IPS-18a (cell line): ENCODE results near the gene CDC40.

Experiments
- H3K27ac ChIP-seq: one replicate; pipeline ENCODE4 v1.5.1; 2013; ENCODE audit warnings: low read length
- H3K27me3 ChIP-seq: one replicate; pipeline ENCODE4 v1.6.1; 2013; ENCODE audit warnings: mild to moderate bottlenecking, low read length; ENCODE audit not compliant: control insufficient read depth, insufficient read depth
- H3K36me3 ChIP-seq: one replicate; pipeline ENCODE4 v1.6.1; 2013; ENCODE audit warnings: low read depth, low read length; ENCODE audit not compliant: control insufficient read depth
- H3K4me1 ChIP-seq: one replicate; pipeline ENCODE4 v1.6.1; 2013; ENCODE audit warnings: low read depth, low read length; ENCODE audit not compliant: control insufficient read depth
- H3K4me3 ChIP-seq: one replicate; pipeline ENCODE4 v1.5.1; 2013; ENCODE audit warnings: low read length
- H3K9ac ChIP-seq: one replicate; pipeline ENCODE4 v1.6.1; 2013; ENCODE audit warnings: mild to moderate bottlenecking, low read length, moderate library complexity
- H3K9me3 ChIP-seq: one replicate; pipeline ENCODE4 v1.6.1; 2013; ENCODE audit warnings: low read depth, low read length; ENCODE audit not compliant: control insufficient read depth

Gene CDC40

DNA sequence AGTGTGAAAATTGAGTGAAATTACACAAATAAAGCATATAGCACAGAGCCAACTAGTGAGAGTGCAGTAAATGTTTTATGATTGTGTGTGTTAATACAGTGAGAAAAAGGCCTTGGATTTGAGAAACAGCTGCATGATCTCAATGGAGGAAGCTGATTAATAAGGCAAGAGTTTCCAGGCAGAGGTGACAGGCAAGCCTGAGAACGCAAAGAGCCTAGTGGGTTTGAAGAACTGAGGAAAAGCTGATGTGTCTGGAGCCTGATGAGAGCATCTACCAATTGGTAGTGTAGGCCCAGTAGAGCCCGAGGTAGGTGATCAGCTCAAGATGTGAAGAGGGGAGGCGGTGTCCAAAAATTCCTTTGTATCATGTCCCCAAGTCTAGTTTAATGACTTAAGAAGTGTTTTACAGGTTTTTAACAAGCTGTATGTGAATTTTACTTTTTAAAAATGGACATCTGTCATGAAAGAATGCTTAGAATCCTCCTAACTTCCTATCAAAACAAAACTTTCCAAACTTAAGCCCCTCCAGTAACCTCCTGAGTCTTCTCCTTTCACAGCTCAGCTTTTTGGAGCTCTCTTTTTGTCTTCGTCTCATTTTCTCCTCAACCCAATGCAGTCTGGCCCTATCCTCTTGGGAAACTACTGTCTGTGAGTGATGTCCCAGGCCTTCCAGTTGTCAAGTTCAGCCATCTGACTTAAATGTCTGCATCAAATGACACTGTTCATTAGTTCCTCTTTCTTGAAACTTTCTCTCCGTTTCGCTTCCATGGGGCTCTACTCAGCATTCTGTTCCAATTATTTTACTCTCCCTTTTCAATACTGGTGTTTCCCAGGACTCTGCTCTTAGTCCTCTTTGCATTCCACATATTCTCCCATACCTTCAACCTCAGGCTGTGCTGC, 1.2 kb downstream of the CDC40 start:
- Histone ChIP-seq H3K9me3 (no peaks in the 10 kb centered on the region), H3K36me3 (peaks cover 2% of the 10 kb centered on the region), H3K4me3 (peak overlapping the region; percentile 92), H3K9ac (peak overlapping the region; percentile 91), H3K27me3 (no peaks in the 10 kb centered on the region), H3K27ac (no peak overlapping the region), H3K4me1 (peaks cover 10% of the 10 kb centered on the region)

DNA sequence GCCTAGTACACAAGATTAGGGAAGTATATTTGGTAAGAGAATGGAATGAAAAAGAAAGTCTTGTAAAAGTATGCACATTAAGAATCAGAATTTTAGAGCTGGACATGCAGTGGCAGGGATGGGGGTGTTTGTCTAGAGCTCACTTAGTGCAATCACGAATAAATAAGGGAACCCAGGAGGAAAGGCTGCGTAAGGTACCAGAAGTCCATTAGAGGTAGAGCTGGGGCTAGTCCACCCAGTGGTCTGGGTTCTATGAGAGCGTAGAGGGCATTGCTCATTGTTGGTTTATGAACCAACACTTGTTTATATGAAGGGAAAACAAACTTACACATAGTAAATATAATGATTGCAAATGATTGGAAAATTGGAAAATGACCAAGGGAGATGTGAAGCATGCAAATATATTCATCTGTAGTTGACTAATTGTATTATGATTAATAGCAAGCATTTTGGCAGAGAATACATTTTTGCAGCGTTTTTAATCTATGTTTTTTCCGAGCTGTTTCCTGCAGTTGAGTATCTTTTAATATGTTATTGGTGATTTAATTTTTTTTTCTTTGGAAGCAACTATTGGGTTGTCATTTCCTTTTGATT, 3.2 kb downstream of the CDC40 start:
- H3K9me3 ChIP-seq: no peaks in the 10 kb centered on the region
- no peak overlapping the region for H3K9ac ChIP-seq
- peaks cover 2% of the 10 kb centered on the region for H3K36me3 ChIP-seq
- H3K4me1 ChIP-seq: peaks cover 6% of the 10 kb centered on the region
- H3K27ac ChIP-seq: no peak overlapping the region
- H3K4me3 ChIP-seq: no peak overlapping the region
- H3K27me3 ChIP-seq: no peaks in the 10 kb centered on the region

DNA sequence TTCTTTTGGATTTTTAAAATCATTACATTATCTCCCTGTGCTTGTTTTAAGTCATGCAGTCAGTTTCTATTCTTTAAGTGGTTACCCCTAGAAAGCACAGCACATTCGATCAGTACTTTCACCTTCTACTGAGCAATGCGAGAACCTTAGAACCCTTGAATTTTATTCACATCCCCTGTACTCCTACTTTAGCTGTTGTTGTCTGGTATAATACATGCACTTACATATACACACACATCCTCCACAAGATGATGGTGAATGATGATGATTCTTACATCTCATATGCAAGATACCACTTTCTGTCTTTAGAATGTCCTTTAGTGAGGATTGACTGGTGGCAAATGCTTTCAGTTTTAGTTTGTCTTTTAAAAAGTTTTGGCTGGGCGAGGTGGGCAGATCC, 5.7 kb downstream of the CDC40 start:
- no peak overlapping the region for H3K27ac ChIP-seq
- no peaks in the 10 kb centered on the region for H3K9me3 ChIP-seq
- no peak overlapping the region for H3K4me3 ChIP-seq
- no peaks in the 10 kb centered on the region for H3K27me3 ChIP-seq
- peaks cover 4% of the 10 kb centered on the region for H3K4me1 ChIP-seq
- peaks cover 2% of the 10 kb centered on the region for H3K36me3 ChIP-seq
- no peak overlapping the region for H3K9ac ChIP-seq

DNA sequence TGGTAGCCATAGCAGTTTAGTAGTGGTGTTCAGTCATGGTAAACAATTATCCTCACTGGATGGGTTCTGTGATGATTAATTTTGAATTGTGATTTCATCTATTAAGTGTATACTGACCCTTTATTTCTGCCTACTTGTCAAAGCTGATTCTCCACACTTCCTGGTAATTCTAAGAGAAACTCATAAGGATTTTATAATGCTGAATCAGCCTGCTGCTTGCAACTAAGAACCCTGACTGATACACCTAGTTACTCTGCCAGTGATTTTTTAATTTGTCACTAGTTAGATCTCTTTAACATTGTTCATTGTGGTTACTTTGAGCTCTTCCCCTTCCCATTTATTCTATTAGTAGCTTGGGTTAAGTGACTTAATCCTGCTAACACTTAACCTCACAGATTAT, 8.6 kb downstream of the CDC40 start:
- H3K27ac ChIP-seq: no peak overlapping the region
- H3K27me3 ChIP-seq: no peaks in the 10 kb centered on the region
- H3K4me1 ChIP-seq: no peaks in the 10 kb centered on the region

DNA sequence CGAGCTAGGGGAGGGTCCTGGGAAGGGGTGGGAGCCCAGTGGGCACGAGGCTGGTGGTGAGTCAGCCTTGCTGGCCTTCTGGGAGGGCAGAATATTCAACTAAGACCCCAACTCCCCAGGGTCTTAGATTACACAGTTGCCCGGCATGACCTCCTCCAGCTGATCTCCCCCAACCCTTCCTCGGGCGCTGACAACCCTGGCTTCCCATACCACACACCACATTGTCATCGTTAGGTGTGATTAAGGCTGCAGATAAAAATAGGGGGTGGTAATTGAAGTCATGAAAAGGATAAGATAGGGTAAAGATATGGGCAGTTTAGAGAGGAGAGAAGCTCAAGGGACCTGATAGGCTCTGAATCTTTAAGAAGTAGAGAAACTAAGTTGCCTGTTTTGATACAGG, 10.5 kb downstream of the CDC40 start:
- Histone ChIP-seq H3K4me3 (no peak overlapping the region), H3K27me3 (no peaks in the 10 kb centered on the region), H3K9ac (no peak overlapping the region), H3K27ac (no peak overlapping the region), H3K9me3 (no peaks in the 10 kb centered on the region), H3K4me1 (no peaks in the 10 kb centered on the region), H3K36me3 (peaks cover 10% of the 10 kb centered on the region)

More for the DNA sequence above, 8.6 kb downstream of the CDC40 start:
- no peaks in the 10 kb centered on the region for H3K9me3 ChIP-seq
- no peak overlapping the region for H3K4me3 ChIP-seq
- H3K36me3 ChIP-seq: peaks cover 4% of the 10 kb centered on the region
- H3K9ac ChIP-seq: no peak overlapping the region

DNA sequence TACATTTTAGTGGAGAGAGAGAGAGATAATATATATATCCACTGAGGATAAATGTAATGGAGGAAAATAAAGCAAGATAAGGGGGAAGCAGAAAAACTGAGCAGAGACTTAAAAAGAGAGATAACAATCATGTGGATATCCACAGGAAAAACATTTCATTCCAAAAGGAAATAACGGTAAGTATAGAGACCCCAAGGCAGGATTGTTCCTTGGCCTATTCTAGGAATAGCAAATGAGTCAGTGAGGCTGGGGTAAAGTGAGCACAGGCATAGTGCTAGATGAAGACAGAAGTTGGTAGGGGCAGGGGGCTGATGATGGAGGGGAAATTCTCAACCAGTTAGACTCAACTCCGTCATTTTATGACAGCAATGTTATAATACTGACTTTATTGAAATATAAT, 11.2 kb downstream of the CDC40 start:
- Histone ChIP-seq H3K27ac (no peak overlapping the region), H3K9me3 (no peaks in the 10 kb centered on the region)

DNA sequence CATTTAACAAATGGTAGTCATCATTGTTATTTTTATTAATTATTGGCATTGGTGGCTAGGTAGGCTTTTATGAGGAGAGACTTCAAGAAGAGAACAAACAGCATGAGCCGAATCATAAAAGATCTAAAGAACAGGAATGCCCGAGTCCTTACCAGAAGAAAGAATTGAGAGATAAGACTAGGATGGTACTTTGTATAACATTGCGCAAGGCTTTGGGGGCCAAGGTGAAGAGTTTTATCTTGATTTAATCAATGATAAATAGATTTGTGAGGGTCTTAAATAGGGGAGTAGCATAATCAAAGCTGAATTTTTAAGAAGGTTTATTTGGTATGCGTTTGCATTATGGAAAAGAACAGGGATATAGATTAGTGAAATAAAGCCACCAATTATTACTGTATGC, 15.4 kb downstream of the CDC40 start:
- Histone ChIP-seq H3K27ac (no peak overlapping the region), H3K27me3 (no peaks in the 10 kb centered on the region), H3K4me3 (no peak overlapping the region), H3K4me1 (no peaks in the 10 kb centered on the region), H3K9ac (no peak overlapping the region), H3K36me3 (peaks cover 10% of the 10 kb centered on the region), H3K9me3 (no peaks in the 10 kb centered on the region)

More for the DNA sequence above, 11.2 kb downstream of the CDC40 start:
- Histone ChIP-seq H3K9ac (no peak overlapping the region), H3K36me3 (peaks cover 10% of the 10 kb centered on the region), H3K27me3 (no peaks in the 10 kb centered on the region), H3K4me1 (no peaks in the 10 kb centered on the region), H3K4me3 (no peak overlapping the region)

DNA sequence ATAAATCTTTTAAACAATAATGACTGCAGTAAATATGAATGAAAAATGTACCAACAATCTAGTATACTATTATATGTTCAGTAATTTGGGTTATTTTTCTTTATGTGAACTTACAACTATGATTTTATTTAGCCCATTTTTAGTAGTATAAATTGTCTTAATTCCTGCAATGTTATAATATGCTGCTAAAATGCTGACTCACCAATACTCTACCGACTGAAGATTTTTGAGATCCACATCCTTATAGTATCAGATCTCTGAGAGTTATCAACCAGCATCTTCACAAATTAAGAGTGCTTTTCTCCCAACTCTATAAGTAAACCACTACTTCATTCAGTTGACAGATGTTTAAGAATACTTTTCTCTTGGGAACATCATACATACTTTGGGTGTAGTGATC, 16.6 kb downstream of the CDC40 start:
- Histone ChIP-seq H3K36me3 (peaks cover 10% of the 10 kb centered on the region), H3K9ac (no peak overlapping the region), H3K4me3 (no peak overlapping the region), H3K4me1 (no peaks in the 10 kb centered on the region), H3K27me3 (no peaks in the 10 kb centered on the region), H3K9me3 (no peaks in the 10 kb centered on the region), H3K27ac (no peak overlapping the region)

DNA sequence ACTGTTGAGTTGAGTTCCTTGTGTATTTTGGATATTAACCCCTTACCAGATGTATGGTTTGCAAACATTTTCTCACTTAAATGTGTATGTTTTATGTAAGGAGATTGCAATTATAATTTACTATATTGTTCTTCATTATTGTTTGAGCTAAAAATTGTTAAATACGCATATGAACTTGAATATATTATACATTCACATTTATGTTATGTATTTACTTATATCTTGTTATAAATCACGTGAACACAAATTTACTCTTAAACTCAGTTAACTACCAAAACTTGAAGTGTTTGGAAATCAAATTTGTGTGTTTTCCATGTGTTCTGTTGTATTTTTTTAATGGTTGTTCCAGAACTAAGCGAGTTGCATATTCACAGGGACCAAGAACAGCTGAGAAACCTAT, 18.3 kb downstream of the CDC40 start:
- H3K27me3 ChIP-seq: no peaks in the 10 kb centered on the region
- H3K27ac ChIP-seq: no peak overlapping the region
- no peak overlapping the region for H3K9ac ChIP-seq
- H3K4me3 ChIP-seq: no peak overlapping the region
- H3K36me3 ChIP-seq: peaks cover 8% of the 10 kb centered on the region
- no peaks in the 10 kb centered on the region for H3K9me3 ChIP-seq
- no peaks in the 10 kb centered on the region for H3K4me1 ChIP-seq

DNA sequence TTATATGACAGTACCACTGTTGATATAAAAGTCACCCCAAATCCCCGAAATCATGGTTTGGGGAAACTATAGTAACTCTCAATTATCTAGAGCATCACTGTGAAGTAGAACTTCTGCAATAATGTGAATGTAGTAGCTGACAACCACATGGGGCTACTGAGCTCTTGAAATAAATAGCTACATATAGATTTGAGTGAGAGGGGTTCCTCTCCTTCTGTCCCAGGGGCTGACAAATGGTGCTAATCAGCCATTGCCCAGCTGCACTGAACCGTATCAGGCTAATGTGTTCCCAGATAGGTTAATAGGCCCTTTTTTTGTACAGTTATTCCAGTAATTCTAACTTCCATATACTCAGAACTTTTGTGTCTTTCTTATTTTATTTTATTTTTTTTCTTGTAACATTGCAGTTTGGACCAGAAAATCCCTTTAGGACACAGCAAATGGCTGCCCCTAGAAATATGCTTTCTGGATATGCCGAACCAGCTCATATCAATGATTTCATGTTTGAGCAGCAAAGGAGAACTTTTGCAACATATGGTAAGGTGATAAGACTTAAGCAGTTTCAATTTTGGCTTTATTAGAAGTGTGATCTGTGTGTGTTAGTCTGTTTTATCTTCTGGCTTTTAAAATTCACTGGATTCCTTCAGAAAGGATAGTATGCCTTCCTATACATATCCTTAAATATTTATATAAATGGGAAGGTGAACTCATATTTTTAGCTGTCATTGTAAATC, 21.1 kb downstream of the CDC40 start:
- Histone ChIP-seq H3K27ac (no peak overlapping the region), H3K9ac (no peak overlapping the region), H3K4me3 (no peak overlapping the region), H3K36me3 (no peaks in the 10 kb centered on the region), H3K27me3 (no peaks in the 10 kb centered on the region), H3K4me1 (no peaks in the 10 kb centered on the region), H3K9me3 (no peaks in the 10 kb centered on the region)

DNA sequence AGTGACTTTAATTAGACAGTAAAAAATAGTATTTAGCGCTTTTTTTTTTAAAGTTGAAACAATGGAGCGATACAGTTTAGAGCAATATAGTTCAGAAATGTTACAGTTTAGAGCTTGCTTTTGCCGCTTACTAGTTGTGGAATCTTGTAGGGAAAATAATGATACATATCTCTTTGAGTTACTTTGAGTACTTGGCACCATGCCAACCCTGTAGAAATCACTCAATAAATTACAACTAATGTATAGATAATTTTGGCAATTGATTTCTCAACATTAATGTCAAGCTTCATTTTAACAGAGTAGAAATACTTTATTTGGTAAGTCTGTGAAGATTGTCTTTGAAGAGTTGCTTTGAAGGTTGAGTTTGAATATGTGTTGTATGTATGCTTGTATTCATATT, 27.4 kb downstream of the CDC40 start:
- no peak overlapping the region for H3K27ac ChIP-seq
- peaks cover 29% of the 10 kb centered on the region for H3K36me3 ChIP-seq
- H3K9me3 ChIP-seq: no peaks in the 10 kb centered on the region
- no peaks in the 10 kb centered on the region for H3K4me1 ChIP-seq
- H3K4me3 ChIP-seq: no peak overlapping the region
- H3K9ac ChIP-seq: no peak overlapping the region
- H3K27me3 ChIP-seq: no peaks in the 10 kb centered on the region
